CD4-positive, alpha-beta T cell treated with Interleukin-21 for 1 hour (primary cell): ENCODE results near the gene SLC25A1.
"Not testable (repeated sequence)": the region's sequence is repeated elsewhere in the genome, so short reads cannot be mapped to it uniquely, and the experiment has no call there.

ENCODE experiments used
- DNase-seq: peaks from one replicate; pipeline ENCODE4 v3.0.0-alpha.2; 2020

SLC25A1 gene

GRCh38 chr22:19203834-19204233 is 25.3 kb upstream of the SLC25A1 start:
- no peak for DNase-seq

GRCh38 chr22:19202799-19203186 is 24.3 kb upstream of the SLC25A1 start:
- DNase-seq: not testable (repeated sequence)

- DNase-seq: no peak
Measured at GRCh38 chr22:19201869-19202798, 23.6 kb upstream of the SLC25A1 start.

GRCh38 chr22:19201130-19201868 is 22.8 kb upstream of the SLC25A1 start:
- no peak for DNase-seq

- no peak for DNase-seq
Measured at GRCh38 chr22:19199479-19199878, 20.9 kb upstream of the SLC25A1 start.

- no peak for DNase-seq
Measured at GRCh38 chr22:19197997-19198865, 19.7 kb upstream of the SLC25A1 start.

GRCh38 chr22:19196841-19197612 is 18.5 kb upstream of the SLC25A1 start:
- no peak for DNase-seq

- DNase-seq: no peak
Measured at GRCh38 chr22:19195796-19196731, 17.5 kb upstream of the SLC25A1 start.

GRCh38 chr22:19194766-19195536 is 16.4 kb upstream of the SLC25A1 start:
- DNase-seq: no peak

- DNase-seq: no peak
Measured at GRCh38 chr22:19193879-19194278, 15.3 kb upstream of the SLC25A1 start.

- no peak for DNase-seq
Measured at GRCh38 chr22:19187716-19188563, 9.4 kb upstream of the SLC25A1 start.

- DNase-seq: no peak
Measured at GRCh38 chr22:19184276-19184997, 5.9 kb upstream of the SLC25A1 start.

- DNase-seq: no peak
Measured at GRCh38 chr22:19183216-19183615, 4.7 kb upstream of the SLC25A1 start.

- DNase-seq: no peak
Measured at GRCh38 chr22:19182472-19183157, 4.1 kb upstream of the SLC25A1 start.

- DNase-seq: no peak
Measured at GRCh38 chr22:19181786-19182471, 3.4 kb upstream of the SLC25A1 start.

- no peak for DNase-seq
Measured at GRCh38 chr22:19180740-19181410, 2.3 kb upstream of the SLC25A1 start.

- DNase-seq: no peak
Measured at GRCh38 chr22:19180234-19180633, 1.7 kb upstream of the SLC25A1 start.
